Tibial artery (tissue), 4 donors: ENCODE measurements around the gene TTC17.

Experiments
- DNase-seq, 2 donors: peaks; one replicate each; pipeline ENCODE4 v3.0.0-alpha.2; 2019
- H3K27ac ChIP-seq, 2 donors: fragments of 200-600 bp; sonication (generic) in 1 of 2; 1 replicate in 1 of 2; 2 replicates in 1 of 2; pipeline ENCODE4 v1.5.1; 2018 to 2019; ENCODE audit warnings: mild to moderate bottlenecking in 1 of 2
- H3K27me3 ChIP-seq, 2 donors: fragments of 200-600 bp; sonication (generic) in 1 of 2; one replicate each; pipeline versions ENCODE4 v1.5.1 to v1.6.0; 2016 to 2019
- H3K36me3 ChIP-seq, 3 donors: fragments of 200-600 bp; sonication (generic) in 2 of 3; one replicate each; pipeline ENCODE4 v1.5.1; 2016 to 2019; ENCODE audit warnings: mild to moderate bottlenecking in 2 of 3
- H3K4me1 ChIP-seq, 4 donors: fragments of 200-600 bp; sonication (generic) in 2 of 4; 1 replicate in 3 of 4; 2 replicates in 1 of 4; pipeline ENCODE4 v1.5.1; 2016 to 2019
- H3K4me3 ChIP-seq, 2 donors: fragments of 200-600 bp; sonication (generic) in 1 of 2; 1 replicate in 1 of 2; 2 replicates in 1 of 2; pipeline ENCODE4 v1.5.1; 2018 to 2019; ENCODE audit warnings: mild to moderate bottlenecking in 2 of 2
- H3K9me3 ChIP-seq, 3 donors: fragments of 200-600 bp; sonication (generic) in 1 of 3; one replicate each; pipeline ENCODE4 v1.5.1; 2016 to 2019
- CTCF ChIP-seq, 2 experiments: fragments of 200-600 bp in 1 of 2; fragments of 450-650 bp in 1 of 2; IDR thresholded peaks; one replicate each; pipeline ENCODE4 v1.5.1; 2017 to 2019; ENCODE audit warnings: antibody characterized with exemption in 2 of 2, mild to moderate bottlenecking in 1 of 2, moderate library complexity in 1 of 2
- intact Hi-C: fragments of 100-400 bp; cut with DNase I; formaldehyde crosslinking; loops from one replicate; pipeline ENCODE4 v1.15.0; 2023; ENCODE audit warnings: low total_unique reads

Gene TTC17

DNA sequence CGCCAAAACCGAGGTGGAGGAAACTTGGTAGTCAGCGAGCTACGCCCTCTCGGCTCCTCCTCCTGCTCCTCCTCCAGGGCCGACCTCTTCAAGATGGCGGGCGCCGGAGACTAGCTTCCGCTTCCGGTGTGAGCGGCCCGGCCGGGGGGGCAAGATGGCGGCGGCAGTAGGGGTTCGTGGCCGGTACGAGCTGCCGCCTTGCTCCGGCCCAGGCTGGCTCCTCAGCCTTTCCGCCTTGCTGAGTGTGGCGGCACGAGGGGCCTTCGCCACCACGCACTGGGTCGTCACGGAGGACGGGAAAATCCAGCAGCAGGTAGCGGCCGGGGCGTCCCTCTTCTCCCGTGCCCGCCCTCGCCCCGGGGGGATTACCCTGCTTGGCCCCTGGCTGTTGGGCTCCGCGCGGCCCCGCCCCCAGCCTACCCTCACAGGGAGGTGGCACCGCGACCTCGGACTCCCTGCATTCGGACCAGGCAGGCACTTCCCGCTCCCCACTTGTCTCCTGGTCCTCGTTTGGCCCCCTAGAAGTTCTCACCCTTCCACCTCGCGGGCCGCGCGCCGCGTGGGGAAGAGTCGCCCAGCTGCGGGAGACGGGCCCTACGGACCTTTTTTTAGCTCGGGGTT lies at the start of gene TTC17:
TTC17 (plus strand) TSS at position 120 of the 621 bp plus-strand sequence; CDS start at position 155, 35 bp downstream.
- DNase-seq: peak; percentile 93 to 95
- Histone ChIP-seq H3K27ac (peak within 1 kb of the TSS; percentile 85 to 98), H3K36me3 (peaks cover 0 to 4% (median 0%) of the 10 kb centered on the region in 3 donors), H3K27me3 (no peaks in the 10 kb centered on the region), H3K4me1 (peaks cover 0 to 20% (median 16%) of the 10 kb centered on the region in 4 donors), H3K9me3 (no peaks in the 10 kb centered on the region), H3K4me3 (peak within 1 kb of the TSS; percentile 87 to 100)
- TF ChIP-seq CTCF (IDR thresholded peaks at IDR 0.05): no peak
- intact Hi-C loops: no loop called here

DNA sequence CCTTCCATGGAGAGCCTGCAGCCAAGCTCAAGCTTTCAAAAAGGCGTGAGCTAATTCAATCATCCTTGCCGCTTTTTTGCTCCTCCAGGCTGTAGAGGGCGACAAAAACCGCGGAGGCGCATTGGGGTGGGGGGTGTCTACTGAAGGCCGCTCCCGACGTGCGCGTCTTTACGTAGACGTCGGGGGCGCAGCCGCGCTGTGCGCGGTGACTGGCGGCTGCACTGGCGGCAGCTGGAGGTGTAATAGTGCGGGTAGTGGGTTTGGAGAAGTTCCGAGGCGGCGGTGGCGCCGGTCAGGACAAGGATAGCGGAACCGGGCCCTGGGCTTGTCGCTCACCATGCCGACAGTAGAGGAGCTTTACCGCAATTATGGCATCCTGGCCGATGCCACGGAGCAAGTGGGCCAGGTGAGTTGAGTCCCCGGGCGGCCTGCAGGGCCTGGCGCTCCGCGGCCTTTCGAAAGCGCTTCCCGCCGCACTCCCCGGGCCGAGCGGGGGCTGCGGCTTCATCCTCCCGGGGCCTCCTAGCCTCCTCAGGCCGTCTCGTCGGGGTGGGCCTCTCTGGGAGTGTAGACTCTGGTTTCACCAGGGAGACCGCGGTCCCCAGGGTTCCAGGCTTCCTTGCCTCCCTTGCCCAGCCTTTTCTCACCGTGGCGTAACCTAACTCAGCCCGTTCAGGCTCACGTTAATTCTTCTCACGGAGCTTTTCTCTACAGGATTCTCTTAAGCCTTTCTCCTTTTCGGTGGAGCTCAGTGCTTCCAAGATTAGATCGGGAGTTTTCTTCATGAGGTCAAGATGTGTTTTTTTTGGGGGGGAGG lies 46.7 kb upstream of the TTC17 start, which contains the start of gene API5:
API5 (plus strand) TSS at position 206 of the 817 bp plus-strand sequence; CDS start at position 338, 132 bp downstream.
- intact Hi-C loops: no loop called here
- H3K4me3 ChIP-seq: peak within 1 kb of the TSS; percentile 71 to 92
- peak within 1 kb of the TSS; percentile 87 for H3K27ac ChIP-seq
- H3K9me3 ChIP-seq: no peaks in the 10 kb centered on the region
- H3K27me3 ChIP-seq: no peaks in the 10 kb centered on the region
- DNase-seq: peak; percentile 89 to 93
- H3K4me1 ChIP-seq: peaks cover 0 to 31% (median 21%) of the 10 kb centered on the region in 4 donors
- TF ChIP-seq CTCF (IDR thresholded peaks at IDR 0.05): peak; percentile 50 to 74
- no peaks in the 10 kb centered on the region for H3K36me3 ChIP-seq

DNA sequence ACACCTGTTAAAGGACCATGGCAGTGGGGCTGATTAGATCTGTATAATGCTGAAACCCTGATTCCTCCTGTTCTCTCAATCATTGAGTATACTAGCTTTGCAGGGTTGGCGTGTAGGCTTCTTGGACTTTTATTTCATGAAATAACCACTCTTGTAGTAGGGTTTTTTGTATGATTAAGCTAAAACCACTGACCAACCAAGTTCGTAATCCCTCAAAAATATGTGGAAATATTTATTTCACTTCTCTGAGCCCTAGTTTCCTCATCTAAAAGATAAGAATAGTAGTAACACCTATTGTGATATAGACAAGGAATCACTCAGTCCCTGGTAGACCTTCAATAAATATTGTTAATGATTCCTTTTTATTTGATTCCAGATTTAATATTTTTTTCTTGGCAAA lies 42.8 kb upstream of the TTC17 start:
- no peak for TF ChIP-seq CTCF (IDR thresholded peaks at IDR 0.05)
- no peak overlapping the region for H3K27ac ChIP-seq
- intact Hi-C loops: no loop called here
- DNase-seq: no peak
- peaks cover 0 to 31% (median 21%) of the 10 kb centered on the region in 4 donors for H3K4me1 ChIP-seq
- peaks cover 10 to 20% (median 18%) of the 10 kb centered on the region in 3 donors for H3K36me3 ChIP-seq
- H3K9me3 ChIP-seq: no peaks in the 10 kb centered on the region
- no peak overlapping the region for H3K4me3 ChIP-seq
- H3K27me3 ChIP-seq: no peaks in the 10 kb centered on the region

DNA sequence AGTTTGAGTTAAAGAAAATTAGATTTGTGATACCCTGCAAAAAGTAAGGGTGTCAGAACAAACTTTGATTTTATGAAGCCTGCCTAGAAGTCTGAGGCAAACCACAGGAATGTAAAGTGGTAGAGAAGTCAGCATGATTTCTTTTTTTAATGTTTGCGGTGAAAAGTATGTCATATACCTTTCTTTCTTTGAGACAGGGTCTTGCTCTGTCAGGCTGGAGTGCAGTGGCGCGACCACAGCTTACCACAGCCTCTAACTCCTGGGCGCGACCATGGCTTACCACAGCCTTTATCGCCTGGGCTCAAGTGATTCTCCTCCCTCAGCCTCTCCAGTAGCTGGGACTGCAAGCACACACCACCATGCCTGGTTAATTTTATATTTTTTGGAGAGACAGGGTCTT lies 42.3 kb upstream of the TTC17 start:
- Histone ChIP-seq H3K9me3 (no peaks in the 10 kb centered on the region), H3K4me3 (no peak overlapping the region), H3K27ac (no peak overlapping the region), H3K36me3 (peaks cover 14 to 25% (median 23%) of the 10 kb centered on the region in 3 donors), H3K27me3 (no peaks in the 10 kb centered on the region), H3K4me1 (peaks cover 0 to 29% (median 20%) of the 10 kb centered on the region in 4 donors)
- no peak for TF ChIP-seq CTCF (IDR thresholded peaks at IDR 0.05)
- intact Hi-C loops: no loop called here
- DNase-seq: no peak

- H3K4me3 ChIP-seq: no peak overlapping the region
- no peaks in the 10 kb centered on the region for H3K4me1 ChIP-seq
- no peaks in the 10 kb centered on the region for H3K9me3 ChIP-seq
- H3K27ac ChIP-seq: no peak overlapping the region
- intact Hi-C loops: no loop called here
- no peaks in the 10 kb centered on the region for H3K27me3 ChIP-seq
- no peak for TF ChIP-seq CTCF (IDR thresholded peaks at IDR 0.05)
- no peak for DNase-seq
- H3K36me3 ChIP-seq: peaks cover 86 to 98% (median 96%) of the 10 kb centered on the region in 3 donors
Observed at GRCh38 chr11:43327987-43328386, 30.7 kb upstream of the TTC17 start.
